ENCODE measurements around the gene GMNN.

Gene GMNN

GRCh38 chr6:24798740-24799540 is 24.2 kb downstream of the GMNN start, which contains the start of gene ARMH2:
Gene ARMH2 (minus strand): TSS chr6:24798917. CDS start chr6:24798857, 60 bp downstream.
- no peaks in the 10 kb centered on the region for H3K79me2 ChIP-seq (ENCODE audit: low read length)
- no peak within 1 kb of the TSS for H3K4me3 ChIP-seq (ENCODE audit: low read length)
- no peaks in the 10 kb centered on the region for H3K4me1 ChIP-seq (ENCODE audit: low read length)
- H2AFZ ChIP-seq (ENCODE audit: low read depth, low read length), result no peak within 1 kb of the TSS
- H3K4me2 ChIP-seq (ENCODE audit: low read length), result no peak within 1 kb of the TSS
- peaks cover 8% of the 10 kb centered on the region for H3K36me3 ChIP-seq (replicated peaks; ENCODE audit: low read depth, low read length)
- no peak within 1 kb of the TSS for H3K9ac ChIP-seq (ENCODE audit: low read length)
- no peaks in the 10 kb centered on the region for H3K27me3 ChIP-seq (ENCODE audit: low read depth, low read length)
- H4K20me1 ChIP-seq (ENCODE audit: insufficient read depth, low read length), result 0 out of 2 replicates have a peak, but pooled peaks cover 3% of the 10 kb centered on the region
- H3K27ac ChIP-seq (ENCODE audit: low read length), result no peak within 1 kb of the TSS
- no peaks in the 10 kb centered on the region for H3K9me3 ChIP-seq (ENCODE audit: insufficient read depth, low read length)
- no peak for TF ChIP-seq EZH2phosphoT487 (IDR thresholded peaks at IDR 0.05; ENCODE audit: low read depth)
- no peak for TF ChIP-seq CTCF (IDR thresholded peaks at IDR 0.05; ENCODE audit: low read depth, low read length)

GRCh38 chr6:24799541-24799915 is 24.8 kb downstream of the GMNN start:
- Histone ChIP-seq H3K79me2 (ENCODE audit: low read length) (no peaks in the 10 kb centered on the region), H3K9ac (ENCODE audit: low read length) (no peak overlapping the region)
- TF ChIP-seq EZH2phosphoT487 (IDR thresholded peaks at IDR 0.05; ENCODE audit: low read depth), result no peak
- no peak for TF ChIP-seq CTCF (IDR thresholded peaks at IDR 0.05; ENCODE audit: low read depth, low read length)

GRCh38 chr6:24802271-24803059 is 27.7 kb downstream of the GMNN start:
- TF ChIP-seq EZH2phosphoT487 (IDR thresholded peaks at IDR 0.05; ENCODE audit: low read depth), result no peak
- no peak for TF ChIP-seq CTCF (IDR thresholded peaks at IDR 0.05; ENCODE audit: low read depth, low read length)
- Histone ChIP-seq H3K9me3 (ENCODE audit: insufficient read depth, low read length) (no peaks in the 10 kb centered on the region), H3K9ac (ENCODE audit: low read length) (no peak overlapping the region), H3K27me3 (ENCODE audit: low read depth, low read length) (no peaks in the 10 kb centered on the region), H4K20me1 (ENCODE audit: insufficient read depth, low read length) (0 out of 2 replicates have a peak, but pooled peaks cover 3% of the 10 kb centered on the region), H3K4me1 (ENCODE audit: low read length) (no peaks in the 10 kb centered on the region), H2AFZ (ENCODE audit: low read depth, low read length) (no peak overlapping the region), H3K4me3 (ENCODE audit: low read length) (no peak overlapping the region), H3K27ac (ENCODE audit: low read length) (no peak overlapping the region), H3K79me2 (ENCODE audit: low read length) (no peaks in the 10 kb centered on the region), H3K36me3 (replicated peaks; ENCODE audit: low read depth, low read length) (peaks cover 31% of the 10 kb centered on the region), H3K4me2 (ENCODE audit: low read length) (no peak overlapping the region)

More at GRCh38 chr6:24799541-24799915, 24.8 kb downstream of the GMNN start:
- no peak overlapping the region for H3K4me3 ChIP-seq (ENCODE audit: low read length)
- H3K27me3 ChIP-seq (ENCODE audit: low read depth, low read length), result no peaks in the 10 kb centered on the region
- H3K4me1 ChIP-seq (ENCODE audit: low read length), result no peaks in the 10 kb centered on the region
- H3K27ac ChIP-seq (ENCODE audit: low read length), result no peak overlapping the region
- no peak overlapping the region for H3K4me2 ChIP-seq (ENCODE audit: low read length)
- peaks cover 8% of the 10 kb centered on the region for H3K36me3 ChIP-seq (replicated peaks; ENCODE audit: low read depth, low read length)
- H2AFZ ChIP-seq (ENCODE audit: low read depth, low read length), result no peak overlapping the region
- no peaks in the 10 kb centered on the region for H3K9me3 ChIP-seq (ENCODE audit: insufficient read depth, low read length)
- H4K20me1 ChIP-seq (ENCODE audit: insufficient read depth, low read length), result 0 out of 2 replicates have a peak, but pooled peaks cover 3% of the 10 kb centered on the region

GRCh38 chr6:24807584-24807983 is 32.8 kb downstream of the GMNN start:
- Histone ChIP-seq H3K4me3 (ENCODE audit: low read length) (no peak overlapping the region), H2AFZ (ENCODE audit: low read depth, low read length) (no peak overlapping the region), H3K9ac (ENCODE audit: low read length) (no peak overlapping the region), H3K9me3 (ENCODE audit: insufficient read depth, low read length) (no peaks in the 10 kb centered on the region), H3K79me2 (ENCODE audit: low read length) (no peaks in the 10 kb centered on the region), H3K27me3 (ENCODE audit: low read depth, low read length) (no peaks in the 10 kb centered on the region), H3K4me2 (ENCODE audit: low read length) (no peak overlapping the region), H4K20me1 (ENCODE audit: insufficient read depth, low read length) (no peaks in the 10 kb centered on the region), H3K4me1 (ENCODE audit: low read length) (no peaks in the 10 kb centered on the region), H3K36me3 (replicated peaks; ENCODE audit: low read depth, low read length) (peaks cover 53% of the 10 kb centered on the region), H3K27ac (ENCODE audit: low read length) (no peak overlapping the region)
- TF ChIP-seq CTCF (IDR thresholded peaks at IDR 0.05; ENCODE audit: low read depth, low read length) (no peak), EZH2phosphoT487 (IDR thresholded peaks at IDR 0.05; ENCODE audit: low read depth) (no peak)

All from OCI-LY3 (cell line).